ENCODE results near the gene STK32A. TPM values are rescaled to one million over a fixed set of nuclear protein-coding genes. Genes with fewer than 3 reads are reported as not detected.

STK32A gene
- total RNA-seq, 1 experiment from 2014 or later = 0.57 TPM

GRCh38 chr5:147417135-147417813, 182.4 kb downstream of the STK32A start:
- DNase-seq (ENCODE audit: low spot score) = no peak

- no peak for DNase-seq (ENCODE audit: low spot score)
Observed at GRCh38 chr5:147418613-147419012, 183.8 kb downstream of the STK32A start.

- no peak for DNase-seq (ENCODE audit: low spot score)
Observed at GRCh38 chr5:147426640-147427327, 192.0 kb downstream of the STK32A start.

DNA sequence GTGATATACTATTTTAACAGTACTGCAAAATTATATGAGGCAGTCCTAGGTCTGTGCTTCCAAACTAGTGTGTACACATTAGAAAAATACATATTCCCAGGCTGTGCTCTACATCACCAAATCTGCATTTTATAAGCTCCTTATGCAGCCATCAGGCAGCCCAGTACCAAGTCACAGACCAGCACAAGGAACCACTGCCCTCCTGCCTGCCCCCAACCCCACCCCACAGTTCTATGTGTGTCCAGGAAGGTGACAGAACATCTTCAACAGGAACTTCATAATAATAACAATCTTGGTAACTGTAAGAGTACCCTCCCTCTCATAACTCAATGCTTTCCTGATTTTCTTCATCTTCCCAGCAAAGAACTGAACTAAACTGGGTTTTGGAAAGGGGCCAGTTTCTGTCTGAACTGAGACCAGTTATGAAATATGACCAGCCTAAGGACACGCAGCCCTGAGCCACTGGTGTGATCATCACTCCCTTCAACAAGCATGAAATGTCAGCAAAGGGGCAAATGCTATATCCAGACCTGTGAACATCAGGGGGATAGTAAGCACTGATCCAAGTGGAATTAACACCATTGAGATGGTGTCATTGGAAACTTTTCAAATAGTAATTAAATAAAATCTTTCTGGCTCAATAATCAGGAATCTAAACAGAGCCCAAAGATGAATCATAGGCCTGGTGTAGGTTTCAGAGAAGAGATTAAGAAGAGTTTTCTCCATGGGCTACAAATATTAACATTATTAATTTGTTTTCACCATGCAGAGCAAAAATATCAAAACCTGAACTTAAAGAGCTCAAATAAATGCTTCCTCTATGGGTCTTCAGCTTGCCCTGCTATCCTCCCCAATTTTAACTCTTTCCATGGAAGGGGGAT, 192.9 kb downstream of the STK32A start:
- DNase-seq (ENCODE audit: low spot score) = no peak

DNA sequence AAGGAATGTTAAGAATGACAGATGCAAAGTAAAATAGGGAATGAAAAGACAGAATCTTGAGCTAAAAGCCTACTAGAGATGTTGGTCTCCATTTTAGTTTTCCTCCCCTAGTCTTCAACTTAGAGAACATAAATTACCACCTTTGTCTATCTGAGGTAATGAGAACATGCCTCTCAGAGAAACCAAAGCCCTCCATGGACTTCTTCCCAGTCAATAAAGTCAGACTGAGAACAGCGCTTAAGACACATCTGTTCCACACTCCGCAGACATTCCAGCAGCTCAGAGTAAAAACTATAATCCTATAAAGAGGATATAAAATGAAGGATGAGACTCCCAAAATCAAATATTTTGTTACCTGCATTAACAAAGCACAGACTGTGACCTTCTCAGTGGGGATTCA, 195.8 kb downstream of the STK32A start:
- DNase-seq (ENCODE audit: low spot score) = no peak

DNA sequence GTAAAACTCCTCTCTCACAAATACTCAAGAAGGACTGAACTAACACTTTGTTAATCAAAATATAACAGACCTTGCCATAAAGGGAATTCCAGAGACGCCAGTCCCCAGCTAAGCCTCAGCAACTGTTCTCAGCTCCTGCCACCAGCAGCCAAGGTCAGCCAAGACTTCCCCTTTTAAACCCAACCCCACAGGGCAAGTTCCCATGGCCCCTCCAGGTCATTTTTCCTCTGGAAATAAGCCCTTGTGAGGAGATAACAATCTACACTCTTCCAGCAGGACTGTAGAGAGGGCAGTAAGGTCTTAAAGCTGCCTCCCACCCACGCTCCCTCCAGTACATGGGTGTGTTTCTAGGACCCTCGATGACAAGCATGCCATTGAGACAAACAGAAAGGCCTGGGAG, 196.8 kb downstream of the STK32A start:
- DNase-seq (ENCODE audit: low spot score) = no peak

DNA sequence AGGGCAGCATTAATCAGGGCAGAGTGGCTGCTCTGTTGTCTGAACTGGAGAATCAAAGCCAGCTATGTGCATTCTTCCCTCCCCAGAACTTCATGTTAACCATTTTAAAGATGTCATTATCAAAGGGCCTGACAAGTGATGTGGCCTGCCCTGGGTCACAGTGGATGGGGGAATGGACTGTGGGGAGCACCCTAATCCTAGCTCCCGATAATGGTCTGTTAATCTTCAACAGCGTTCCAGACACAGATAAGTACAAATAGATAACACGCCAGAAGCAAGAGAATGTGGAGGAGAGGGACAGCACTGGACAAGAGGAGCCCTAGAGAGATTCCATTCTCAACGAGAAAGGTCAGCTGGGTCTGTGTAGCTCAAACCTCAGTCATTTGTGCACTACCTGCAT, 197.5 kb downstream of the STK32A start:
- DNase-seq (ENCODE audit: low spot score) = no peak

GRCh38 chr5:147434049-147434448, 199.2 kb downstream of the STK32A start:
- no peak for DNase-seq (ENCODE audit: low spot score)

DNA sequence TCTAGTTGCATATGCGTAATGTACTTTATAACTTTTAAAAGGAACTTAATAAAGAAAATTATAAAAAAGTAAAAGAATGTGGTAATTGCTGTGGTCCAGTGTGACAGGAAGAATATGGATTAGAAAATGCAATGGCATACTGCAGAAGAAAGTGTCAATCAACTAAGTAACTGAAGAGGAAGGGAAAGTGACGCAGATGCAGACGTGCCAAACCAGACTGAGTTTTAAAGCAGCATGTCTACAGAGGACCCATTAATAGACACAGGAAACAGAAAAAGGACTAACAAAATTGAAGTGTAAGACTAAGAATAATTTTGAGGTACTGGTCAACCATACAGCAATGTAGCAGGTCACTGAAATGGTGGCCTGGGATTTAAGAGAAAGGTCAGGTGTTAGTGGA, 201.8 kb downstream of the STK32A start:
- no peak for DNase-seq (ENCODE audit: low spot score)

DNA sequence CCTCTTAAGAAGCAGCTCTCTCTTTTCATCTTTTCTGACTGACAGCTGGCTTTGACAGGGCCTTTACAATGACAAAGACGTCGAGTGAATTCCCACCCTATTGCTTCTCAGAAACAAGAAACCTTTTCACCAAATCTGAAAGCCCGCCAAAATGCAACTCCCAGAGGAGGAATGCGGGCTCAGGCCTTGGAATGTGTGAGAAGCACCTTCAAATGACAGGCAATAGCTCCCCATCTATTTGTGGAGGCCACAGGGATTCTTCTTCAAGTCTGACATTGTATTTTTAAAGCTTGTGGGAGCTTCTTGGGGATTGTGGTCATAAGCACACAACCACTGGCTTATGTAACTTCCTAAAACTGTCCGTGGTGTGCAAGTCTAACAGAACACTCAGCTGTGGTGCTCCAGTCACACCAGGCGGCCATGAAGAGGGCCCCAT, 202.4 kb downstream of the STK32A start:
- no peak for DNase-seq (ENCODE audit: low spot score)

Measured in A172 (cell line).